GM12801 (cell line): ENCODE measurements around the gene SLIT3.

Experiments
- CTCF ChIP-seq: IDR thresholded peaks from one replicate; pipeline ENCODE4 v1.5.1; 2011; ENCODE audit warnings: control low read depth; ENCODE audit not compliant: insufficient read length; ENCODE audit errors: extremely low read depth

SLIT3 gene

GRCh38 chr5:168972731-168973130, 328.2 kb downstream of the SLIT3 start:
- TF ChIP-seq CTCF: no peak

- TF ChIP-seq CTCF: no peak
These were observed 329.8 kb downstream of the SLIT3 start for GRCh38 chr5:168971100-168971499.

- no peak for TF ChIP-seq CTCF
These were observed 331.5 kb downstream of the SLIT3 start for GRCh38 chr5:168969326-168969886.

GRCh38 chr5:168967882-168968620, 332.9 kb downstream of the SLIT3 start:
- no peak for TF ChIP-seq CTCF

GRCh38 chr5:168965638-168966037, 335.3 kb downstream of the SLIT3 start:
- TF ChIP-seq CTCF: no peak

- no peak for TF ChIP-seq CTCF
These were observed 336.8 kb downstream of the SLIT3 start for GRCh38 chr5:168964182-168964581.

GRCh38 chr5:168962306-168962705, 338.6 kb downstream of the SLIT3 start:
- TF ChIP-seq CTCF: no peak

- TF ChIP-seq CTCF: no peak
These were observed 339.3 kb downstream of the SLIT3 start for GRCh38 chr5:168961681-168962080.
